Neural cell (in vitro differentiated cells): ENCODE results near the gene BFSP1. TPM values are rescaled to one million over a fixed set of nuclear protein-coding genes. Genes with fewer than 3 reads are reported as not detected.

ENCODE experiments used
- H2AFZ ChIP-seq: fragments of 200-600, 300-800 bp; sonication (generic), shearing (Covaris generic); 2 replicates; pipeline ENCODE4 v1.6.0; 2014; ENCODE audit warnings: low read depth, mild to moderate bottlenecking, antibody characterized with exemption, low read length, moderate library complexity
- H3F3A ChIP-seq: fragments of 200-600 bp; shearing (Covaris generic); 2 replicates; pipeline ENCODE4 v1.6.1; 2016; ENCODE audit warnings: mild to moderate bottlenecking, moderate library complexity, mixed read lengths, antibody characterized with exemption, low read length; ENCODE audit not compliant: insufficient read depth, poor library complexity, severe bottlenecking
- H3K27ac ChIP-seq: fragments of 200-600, 300-800 bp; sonication (generic), shearing (Covaris generic); 2 replicates; pipeline ENCODE4 v1.5.1; 2014; ENCODE audit warnings: mild to moderate bottlenecking, low read length, moderate library complexity
- H3K27me3 ChIP-seq: fragments of 300-800, 200-600 bp; sonication (generic), shearing (Covaris generic); 2 replicates; pipeline ENCODE4 v1.6.0; 2014; ENCODE audit warnings: mild to moderate bottlenecking, low read depth, low read length, moderate library complexity; ENCODE audit not compliant: insufficient read depth
- H3K36me3 ChIP-seq: fragments of 300-800, 200-600 bp; sonication (generic), shearing (Covaris generic); 2 replicates; pipeline ENCODE4 v1.5.1; 2014; ENCODE audit warnings: mild to moderate bottlenecking, antibody characterized with exemption, low read length, moderate library complexity; ENCODE audit not compliant: insufficient read depth
- H3K4me2 ChIP-seq: fragments of 300-800, 200-600 bp; sonication (generic), shearing (Covaris generic); 2 replicates; pipeline ENCODE4 v1.6.0; 2014; ENCODE audit warnings: mild to moderate bottlenecking, low read length
- H3K4me3 ChIP-seq: fragments of 300-800, 200-600 bp; sonication (generic), shearing (Covaris generic); 2 replicates; pipeline ENCODE4 v1.5.1; 2014; ENCODE audit warnings: mild to moderate bottlenecking, low read length, moderate library complexity
- H3K79me2 ChIP-seq: fragments of 200-600 bp; shearing (Covaris generic); replicated peaks from 2 replicates; pipeline ENCODE4 v1.6.0; 2014; ENCODE audit warnings: mild to moderate bottlenecking, low read length, moderate library complexity; ENCODE audit not compliant: insufficient read depth
- H3K9ac ChIP-seq: fragments of 300-800, 200-600 bp; sonication (generic), shearing (Covaris generic); 2 replicates; pipeline ENCODE4 v1.6.1; 2016; ENCODE audit warnings: mild to moderate bottlenecking, low read length, mixed read lengths
- H3K9me2 ChIP-seq: fragments of 200-600 bp; shearing (Covaris generic); 2 replicates; pipeline ENCODE4 v1.6.1; 2016; ENCODE audit warnings: mild to moderate bottlenecking, low read length, mixed read lengths; ENCODE audit not compliant: insufficient read depth
- H3K9me3 ChIP-seq: fragments of 200-600, 300-800 bp; sonication (generic), shearing (Covaris generic); 2 replicates; pipeline ENCODE4 v1.6.1; 2016; ENCODE audit warnings: mild to moderate bottlenecking, mixed run types, low read length, moderate library complexity, mixed read lengths
- H4K20me1 ChIP-seq: fragments of 200-600 bp; shearing (Covaris generic); 2 replicates; pipeline ENCODE4 v1.6.1; 2016; ENCODE audit warnings: mild to moderate bottlenecking, mixed run types; ENCODE audit not compliant: insufficient read depth
- EP300 ChIP-seq: fragments of 450-650 bp; conservative IDR thresholded peaks from 2 replicates; pipeline ENCODE4 v1.6.1; 2014; ENCODE audit warnings: antibody characterized with exemption, mild to moderate bottlenecking, moderate library complexity; ENCODE audit not compliant: poor library complexity, severe bottlenecking
- EZH2 ChIP-seq: fragments of 200-600, 300-800 bp; shearing (Covaris generic), sonication (generic); IDR thresholded peaks from 2 replicates; pipeline ENCODE4 v1.6.1; 2014; ENCODE audit warnings: antibody characterized with exemption, low read length, borderline replicate concordance, mild to moderate bottlenecking; ENCODE audit not compliant: insufficient read depth, poor library complexity, severe bottlenecking
- MXI1 ChIP-seq: fragments of 450-650 bp; conservative IDR thresholded peaks from 2 replicates; pipeline ENCODE4 v1.6.1; 2014; ENCODE audit warnings: antibody characterized with exemption, mild to moderate bottlenecking; ENCODE audit not compliant: poor library complexity, severe bottlenecking
- POLR2AphosphoS5 ChIP-seq: IDR thresholded peaks from 2 replicates; pipeline ENCODE4 v1.6.1; 2012
- RAD21 ChIP-seq: fragments of 450-650 bp; conservative IDR thresholded peaks from 2 replicates; pipeline ENCODE4 v1.6.1; 2014; ENCODE audit warnings: antibody characterized with exemption, mild to moderate bottlenecking, moderate library complexity
- REST ChIP-seq: IDR thresholded peaks from 2 replicates; pipeline ENCODE4 v1.6.1; 2012; ENCODE audit warnings: borderline replicate concordance
- SMC3 ChIP-seq: fragments of 450-650 bp; conservative IDR thresholded peaks from 2 replicates; pipeline ENCODE4 v1.6.1; 2014; ENCODE audit warnings: antibody characterized with exemption, mild to moderate bottlenecking, moderate library complexity; ENCODE audit not compliant: poor library complexity
- TAF1 ChIP-seq: IDR thresholded peaks from 2 replicates; pipeline ENCODE4 v1.6.1; 2012; ENCODE audit warnings: low read depth
- polyA plus RNA-seq: library from polyadenylated mRNA; depleted of rRNA; stranded (reverse); fragments of >200 nt; gene quantifications from 2 replicates; pipeline ENCODE4 v1.2.3, GENCODE V29; 2014
- TF ChIP-seq, protein P1 (sequence below): fragments of 450-650 bp; IDR thresholded peaks from 2 replicates; pipeline ENCODE4 v1.5.1; 2014; ENCODE audit warnings: antibody characterized with exemption, mild to moderate bottlenecking, moderate library complexity; ENCODE audit not compliant: poor library complexity, severe bottlenecking

The BFSP1 gene
- polyA plus RNA-seq, 1 donor from 2014 or later: 1.3 TPM

GRCh38 chr20:17556837-17557674, 25.9 kb upstream of the BFSP1 start:
- no peak overlapping the region for H3K27ac ChIP-seq
- no peaks in the 10 kb centered on the region for H3K36me3 ChIP-seq
- H3K79me2 ChIP-seq: no peaks in the 10 kb centered on the region
- H3K4me3 ChIP-seq: no peak overlapping the region
- TF ChIP-seq POLR2AphosphoS5 (no peak), REST (no peak), EP300 (no peak), SMC3 (no peak), EZH2 (no peak)
- TF ChIP-seq, protein P1, sequence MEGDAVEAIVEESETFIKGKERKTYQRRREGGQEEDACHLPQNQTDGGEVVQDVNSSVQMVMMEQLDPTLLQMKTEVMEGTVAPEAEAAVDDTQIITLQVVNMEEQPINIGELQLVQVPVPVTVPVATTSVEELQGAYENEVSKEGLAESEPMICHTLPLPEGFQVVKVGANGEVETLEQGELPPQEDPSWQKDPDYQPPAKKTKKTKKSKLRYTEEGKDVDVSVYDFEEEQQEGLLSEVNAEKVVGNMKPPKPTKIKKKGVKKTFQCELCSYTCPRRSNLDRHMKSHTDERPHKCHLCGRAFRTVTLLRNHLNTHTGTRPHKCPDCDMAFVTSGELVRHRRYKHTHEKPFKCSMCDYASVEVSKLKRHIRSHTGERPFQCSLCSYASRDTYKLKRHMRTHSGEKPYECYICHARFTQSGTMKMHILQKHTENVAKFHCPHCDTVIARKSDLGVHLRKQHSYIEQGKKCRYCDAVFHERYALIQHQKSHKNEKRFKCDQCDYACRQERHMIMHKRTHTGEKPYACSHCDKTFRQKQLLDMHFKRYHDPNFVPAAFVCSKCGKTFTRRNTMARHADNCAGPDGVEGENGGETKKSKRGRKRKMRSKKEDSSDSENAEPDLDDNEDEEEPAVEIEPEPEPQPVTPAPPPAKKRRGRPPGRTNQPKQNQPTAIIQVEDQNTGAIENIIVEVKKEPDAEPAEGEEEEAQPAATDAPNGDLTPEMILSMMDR: no peak
- H3K27me3 ChIP-seq: no peaks in the 10 kb centered on the region
- no peaks in the 10 kb centered on the region for H3K9me2 ChIP-seq
- H3K4me2 ChIP-seq: no peak overlapping the region
- H3K9ac ChIP-seq: no peak overlapping the region
- no peaks in the 10 kb centered on the region for H3F3A ChIP-seq
- H4K20me1 ChIP-seq: no peaks in the 10 kb centered on the region
- H2AFZ ChIP-seq: no peak overlapping the region
- H3K9me3 ChIP-seq: no peaks in the 10 kb centered on the region

DNA sequence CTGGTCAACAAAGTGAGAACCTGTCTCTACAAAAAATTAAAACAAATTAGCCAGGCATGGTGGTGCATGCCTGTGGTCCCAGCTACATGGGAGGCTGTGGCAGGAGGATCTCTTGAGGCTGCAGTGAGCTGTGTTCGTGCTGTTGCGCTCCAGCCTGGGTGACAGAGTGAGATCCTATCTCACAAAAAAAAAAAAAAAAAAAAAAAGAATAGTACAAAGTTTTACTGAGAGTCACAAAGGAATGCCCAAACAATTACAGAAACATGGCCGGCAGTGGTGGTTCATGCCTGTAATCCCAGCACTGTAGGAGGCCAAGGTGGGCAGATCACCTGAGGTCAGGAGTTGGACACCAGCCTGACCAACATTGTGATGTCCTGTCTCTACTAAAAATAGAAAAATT, 23.9 kb upstream of the BFSP1 start:
- H3K36me3 ChIP-seq: no peaks in the 10 kb centered on the region
- no peak overlapping the region for H3K27ac ChIP-seq
- H3K27me3 ChIP-seq: no peaks in the 10 kb centered on the region
- no peak overlapping the region for H3K4me3 ChIP-seq
- no peaks in the 10 kb centered on the region for H3K79me2 ChIP-seq
- no peak overlapping the region for H3K4me2 ChIP-seq
- TF ChIP-seq, protein P1: no peak
- TF ChIP-seq TAF1 (no peak), SMC3 (no peak), MXI1 (no peak), EZH2 (no peak), POLR2AphosphoS5 (no peak), REST (no peak), RAD21 (no peak), EP300 (no peak)
- no peaks in the 10 kb centered on the region for H4K20me1 ChIP-seq
- H3K9me3 ChIP-seq: no peaks in the 10 kb centered on the region
- no peak overlapping the region for H2AFZ ChIP-seq
- H3K9ac ChIP-seq: no peak overlapping the region
- no peaks in the 10 kb centered on the region for H3K9me2 ChIP-seq
- H3F3A ChIP-seq: no peaks in the 10 kb centered on the region
